H1 (cell line): ENCODE data around the gene MYH9. TPM values are rescaled to one million over a fixed set of nuclear protein-coding genes. Genes with fewer than 3 reads are reported as not detected.

ENCODE experiments used
- CTCF ChIA-PET: fragments of 300-600 bp; sonication (Branson Sonifier 250); formaldehyde crosslinking; loops from one replicate; lab custom pipeline; 2021; ENCODE audit not compliant: partially characterized antibody; lab: Charles Lee
- POLR2A ChIA-PET: fragments of 300-600 bp; sonication (Branson Sonifier 250); formaldehyde crosslinking; loops from one replicate; lab custom pipeline; 2021; ENCODE audit warnings: inconsistent platforms; ENCODE audit not compliant: partially characterized antibody; lab: Charles Lee
- DNase-seq, 2 experiments: peaks; one replicate each; pipeline versions ENCODE4 v3.0.0 to v3.0.0-alpha.2; 2010 to 2022; ENCODE audit warnings: low spot score in 2 of 2, low read depth in 1 of 2, mixed read lengths in 1 of 2
- FAIRE-seq: peaks from 2 replicates; lab custom pipeline; 2011; peaks lifted over from hg19 to GRCh38; lab: Jason Lieb, UNC
- H2AFZ ChIP-seq: 2 replicates; pipeline ENCODE4 v1.8.1; 2012; ENCODE audit warnings: low read length, inconsistent platforms
- H2AK5ac ChIP-seq: 2 replicates; pipeline ENCODE4 v1.6.1; 2013; ENCODE audit warnings: low read depth, low read length
- H2BK120ac ChIP-seq: replicated peaks from 2 replicates; pipeline ENCODE3; 2013; ENCODE audit warnings: low read depth, low read length, inconsistent platforms
- H2BK12ac ChIP-seq: 2 replicates; pipeline ENCODE4 v1.6.1; 2013; ENCODE audit warnings: low read depth, low read length
- H2BK15ac ChIP-seq: 2 replicates; pipeline ENCODE4 v1.6.1; 2013; ENCODE audit warnings: low read length
- H2BK20ac ChIP-seq: 2 replicates; pipeline ENCODE4 v1.6.1; 2013; ENCODE audit warnings: low read length
- H2BK5ac ChIP-seq: 2 replicates; pipeline ENCODE4 v1.6.1; 2013; ENCODE audit warnings: low read depth, low read length
- H3K14ac ChIP-seq: 2 replicates; pipeline ENCODE4 v1.6.1; 2013; ENCODE audit warnings: inconsistent platforms; ENCODE audit not compliant: insufficient read length
- H3K18ac ChIP-seq: 2 replicates; pipeline ENCODE4 v1.6.1; 2013; ENCODE audit warnings: low read length; ENCODE audit errors: extremely low read depth
- H3K23ac ChIP-seq: 2 replicates; pipeline ENCODE4 v1.6.1; 2013; ENCODE audit warnings: inconsistent platforms; ENCODE audit not compliant: insufficient read length
- H3K23me2 ChIP-seq: 2 replicates; pipeline ENCODE4 v1.6.1; 2013; ENCODE audit warnings: low read depth, low read length
- H3K27ac ChIP-seq: 2 replicates; pipeline ENCODE4 v1.6.1; 2011; ENCODE audit warnings: low read depth, low read length, inconsistent platforms
- H3K27me3 ChIP-seq, 4 experiments: replicated peaks in 1 of 4; 1 replicate in 1 of 4; 2 replicates in 3 of 4; pipeline versions ENCODE4 v1.6.1 to v1.8.1; 2011 to 2013; ENCODE audit warnings: low read length in 3 of 4, mild to moderate bottlenecking in 3 of 4, inconsistent platforms in 2 of 4, mixed read lengths in 2 of 4, moderate library complexity in 1 of 4; ENCODE audit not compliant: control insufficient read depth in 3 of 4, insufficient read depth in 3 of 4; ENCODE audit errors: extremely low read depth in 1 of 4
- H3K36me3 ChIP-seq, 4 experiments: 2 replicates each; pipeline versions ENCODE4 v1.6.1 to v1.8.1; 2011 to 2013; ENCODE audit warnings: mild to moderate bottlenecking in 4 of 4, low read length in 3 of 4, moderate library complexity in 2 of 4, control low read depth in 1 of 4, inconsistent platforms in 1 of 4; ENCODE audit not compliant: insufficient read depth in 4 of 4, control insufficient read depth in 2 of 4
- H3K4ac ChIP-seq: replicated peaks from 2 replicates; pipeline ENCODE3; 2013; ENCODE audit warnings: low read length, low read depth, mixed read lengths, inconsistent platforms; ENCODE audit not compliant: insufficient read length
- H3K4me1 ChIP-seq, 4 experiments: replicated peaks in 1 of 4; 1 replicate in 1 of 4; 2 replicates in 3 of 4; pipeline versions ENCODE4 v1.6.1 to v1.8.1; 2011 to 2013; ENCODE audit warnings: low read length in 3 of 4, inconsistent platforms in 2 of 4, mixed read lengths in 1 of 4; ENCODE audit not compliant: insufficient read depth in 4 of 4, control insufficient read depth in 3 of 4
- H3K4me2 ChIP-seq, 2 experiments: 2 replicates each; pipeline versions ENCODE4 v1.6.1 to v1.8.1; 2011 to 2013; ENCODE audit warnings: low read depth in 2 of 2, low read length in 2 of 2, control low read depth in 1 of 2, inconsistent platforms in 1 of 2, mild to moderate bottlenecking in 1 of 2; ENCODE audit not compliant: insufficient read depth in 1 of 2
- H3K4me3 ChIP-seq, 4 experiments: fragments of 200-600, 300-600 bp in 1 of 4; sonication (generic), shearing (Covaris generic), sonication (Bioruptor Twin) in 1 of 4; 2 replicates each; pipeline versions ENCODE4 v1.5.1 to v1.8.1; 2011 to 2016; ENCODE audit warnings: low read length in 4 of 4, low read depth in 3 of 4, control low read depth in 2 of 4, inconsistent platforms in 2 of 4, mild to moderate bottlenecking in 2 of 4, mixed read lengths in 1 of 4, moderate library complexity in 1 of 4; ENCODE audit not compliant: insufficient read depth in 2 of 4; ENCODE audit errors: extremely low read depth in 1 of 4
- H3K56ac ChIP-seq: replicated peaks from 2 replicates; pipeline ENCODE3; 2013; ENCODE audit warnings: low read depth, mild to moderate bottlenecking, mixed read lengths, low read length, inconsistent platforms; ENCODE audit not compliant: insufficient read length
- H3K79me1 ChIP-seq: 2 replicates; pipeline ENCODE4 v1.6.1; 2013; ENCODE audit warnings: low read depth, low read length, control low read depth
- H3K79me2 ChIP-seq, 2 experiments: 2 replicates each; pipeline versions ENCODE4 v1.6.1 to v1.8.1; 2012 to 2013; ENCODE audit warnings: low read length in 2 of 2, mild to moderate bottlenecking in 2 of 2, inconsistent platforms in 1 of 2; ENCODE audit not compliant: insufficient read depth in 2 of 2, control insufficient read depth in 1 of 2
- H3K9ac ChIP-seq, 4 experiments: replicated peaks in 1 of 4; 1 replicate in 1 of 4; 2 replicates in 3 of 4; pipeline versions ENCODE4 v1.6.1 to v1.8.1; 2011 to 2013; ENCODE audit warnings: low read depth in 3 of 4, low read length in 3 of 4, control low read depth in 2 of 4, mild to moderate bottlenecking in 2 of 4, moderate library complexity in 2 of 4, inconsistent platforms in 1 of 4; ENCODE audit errors: extremely low read depth in 1 of 4
- H3K9me3 ChIP-seq, 2 experiments: 2 replicates each; pipeline versions ENCODE4 v1.6.1 to v1.8.1; 2012 to 2013; ENCODE audit warnings: mild to moderate bottlenecking in 2 of 2, moderate library complexity in 2 of 2, control low read depth in 1 of 2, inconsistent platforms in 1 of 2, low read depth in 1 of 2, low read length in 1 of 2, mixed read lengths in 1 of 2; ENCODE audit not compliant: insufficient read depth in 2 of 2
- H4K20me1 ChIP-seq, 2 experiments: replicated peaks in 1 of 2; 2 replicates each; pipeline versions ENCODE3 to v1.8.1; 2011 to 2013; ENCODE audit warnings: inconsistent platforms in 2 of 2, low read length in 2 of 2, mild to moderate bottlenecking in 1 of 2; ENCODE audit not compliant: insufficient read depth in 2 of 2, control insufficient read depth in 1 of 2
- H4K5ac ChIP-seq: 2 replicates; pipeline ENCODE4 v1.6.1; 2013; ENCODE audit warnings: low read length, low read depth, mixed read lengths, inconsistent platforms; ENCODE audit not compliant: insufficient read length
- H4K8ac ChIP-seq: 2 replicates; pipeline ENCODE4 v1.8.0; 2013; ENCODE audit warnings: mild to moderate bottlenecking, moderate library complexity, low read length, inconsistent platforms; ENCODE audit not compliant: insufficient read depth; ENCODE audit errors: extremely low read depth
- H4K91ac ChIP-seq: replicated peaks from 2 replicates; pipeline ENCODE3; 2013; ENCODE audit warnings: low read length, mixed read lengths, inconsistent platforms; ENCODE audit not compliant: insufficient read length
- CTCF ChIP-seq, 3 experiments: IDR thresholded peaks; 1 replicate in 2 of 3; 2 replicates in 1 of 3; pipeline versions ENCODE4 v1.5.1 to v1.6.1; 2011; ENCODE audit warnings: low read length in 3 of 3, mild to moderate bottlenecking in 3 of 3, inconsistent platforms in 2 of 3, low read depth in 1 of 3, moderate library complexity in 1 of 3; ENCODE audit not compliant: insufficient read depth in 1 of 3; ENCODE audit errors: control extremely low read depth in 1 of 3
- EP300 ChIP-seq, 2 experiments: IDR thresholded peaks; 1 replicate in 1 of 2; 2 replicates in 1 of 2; pipeline ENCODE4 v1.6.1; 2011 to 2012; ENCODE audit warnings: low read depth in 2 of 2, low read length in 2 of 2, mild to moderate bottlenecking in 2 of 2, borderline replicate concordance in 1 of 2, inconsistent platforms in 1 of 2, moderate library complexity in 1 of 2
- KDM1A ChIP-seq: fragments of 200-600, 300-600 bp; sonication (generic); IDR thresholded peaks from 2 replicates; pipeline ENCODE4 v1.7.1; 2016; ENCODE audit warnings: mild to moderate bottlenecking, low read length, borderline replicate concordance
- KDM4A ChIP-seq: IDR thresholded peaks from one replicate; pipeline ENCODE4 v1.7.1; 2012; ENCODE audit warnings: low read depth, mild to moderate bottlenecking, moderate library complexity, low read length, inconsistent platforms; ENCODE audit not compliant: severe bottlenecking
- KDM5A ChIP-seq: fragments of 200-600 bp; IDR thresholded peaks from 2 replicates; pipeline ENCODE4 v1.7.1; 2012; ENCODE audit warnings: mild to moderate bottlenecking, low read length, inconsistent platforms, mixed read lengths
- RXRA ChIP-seq: IDR thresholded peaks from 2 replicates; pipeline ENCODE4 v1.6.1; 2011; ENCODE audit warnings: low read depth, mild to moderate bottlenecking, low read length, moderate library complexity; ENCODE audit not compliant: insufficient read depth
- SP1 ChIP-seq: IDR thresholded peaks from 2 replicates; pipeline ENCODE4 v1.6.1; 2011; ENCODE audit warnings: low read depth, low read length
- SP4 ChIP-seq: IDR thresholded peaks from 2 replicates; pipeline ENCODE4 v1.6.1; 2012; ENCODE audit warnings: low read length, inconsistent platforms
- USF2 ChIP-seq: IDR thresholded peaks from 2 replicates; pipeline ENCODE4 v1.6.1; 2011; ENCODE audit warnings: low read length, improper control_type of control experiment
- WGBS, 2 experiments: shearing (Covaris generic) in 1 of 2; methylation state at CpG; one replicate each; pipeline versions ENCODE4 v1.1.6 to v1.1.7; 2013 to 2015; ENCODE audit warnings: low lambda C conversion rate in 2 of 2, mixed read lengths in 2 of 2, inconsistent platforms in 1 of 2, low coverage in 1 of 2, missing lambda C conversion rate in 1 of 2; ENCODE audit not compliant: insufficient replicate concordance in 2 of 2, insufficient coverage in 1 of 2, insufficient read length in 1 of 2; ENCODE audit errors: extremely low coverage in 1 of 2, missing lambda C conversion rate in 1 of 2; 5-methylcytosine and 5-hydroxymethylcytosine counted together
- polyA plus RNA-seq, 7 experiments: library from polyadenylated mRNA; depleted of rRNA in 3 of 7; stranded (reverse) in 5 of 7; unstranded in 2 of 7; fragments of >200 nt in 5 of 7; fragments of 200-250 nt in 2 of 7; gene quantifications; 1 replicate in 5 of 7; 2 replicates in 1 of 7; 4 replicates in 1 of 7; pipeline versions ENCODE4 v1.2.1 to v1.2.3, GENCODE V29; 2011 to 2013; ENCODE audit warnings: missing spikeins in 2 of 7, mixed read lengths in 2 of 7
- total RNA-seq: library from RNA; stranded (reverse); fragmentation: NEBNext Ultra II Directional; extraction: Animal tissue kit (Norgen Biotek cat#: 25700); gene quantifications from 2 replicates; pipeline ENCODE4 v1.2.1, GENCODE V29; 2021

Gene MYH9
- total and polyA plus RNA-seq, 2 of the 8 experiments (the other 6 are each of a cell fraction or from before 2014, with no cell fraction given): 24.9 to 322 TPM

GRCh38 chr22:36348760-36349159 lies 39.0 kb downstream of the MYH9 start:
- DNase-seq: no peak
- H4K5ac ChIP-seq: no peak overlapping the region
- no peak overlapping the region for H3K4ac ChIP-seq
- no peak overlapping the region for H2BK120ac ChIP-seq
- no peaks in the 10 kb centered on the region for H3K23me2 ChIP-seq
- H3K79me2 ChIP-seq: peaks cover 6 to 84% of the 10 kb centered on the region in 2 experiments; a peak in 3 of 4 replicates
- no peak overlapping the region for H3K14ac ChIP-seq
- H2BK15ac ChIP-seq: no peak overlapping the region
- no peak overlapping the region for H2AFZ ChIP-seq
- peaks cover 9 to 36% of the 10 kb centered on the region in 2 experiments for H4K20me1 ChIP-seq
- H3K27me3 ChIP-seq: no peaks in the 10 kb centered on the region
- peaks cover 3 to 12% (median 5%) of the 10 kb centered on the region in 4 experiments; a peak in 4 of 8 replicates for H3K36me3 ChIP-seq
- no peak overlapping the region for H3K4me2 ChIP-seq
- H3K9me3 ChIP-seq: no peaks in the 10 kb centered on the region
- H3K9ac ChIP-seq: no peak overlapping the region
- H4K91ac ChIP-seq: no peak overlapping the region
- H2BK12ac ChIP-seq: no peak overlapping the region
- no peak overlapping the region for H3K56ac ChIP-seq
- no peak overlapping the region for H3K23ac ChIP-seq
- 0 out of 2 replicates have a peak overlapping the region, but pooled peaks have one; percentile 41 for H2BK5ac ChIP-seq
- no peak overlapping the region for H3K18ac ChIP-seq
- ChIA-PET CTCF (interaction anchor here (0.6 to 1.1 kb wide), 5 partner anchors 9 to 136 kb away, joined by 3 to 6 read pairs (median 3); no protein-coding TSS in a partner anchor), POLR2A (interaction anchor here (0.8 to 1.9 kb wide), 3 partner anchors 17 to 61 kb away, joined by 3 to 4 read pairs (median 4); no protein-coding TSS in a partner anchor)
- H3K4me1 ChIP-seq: peaks cover 0 to 19% (median 15%) of the 10 kb centered on the region in 4 experiments; a peak in 5 of 7 replicates
- H3K27ac ChIP-seq: no peak overlapping the region
- H2BK20ac ChIP-seq: no peak overlapping the region
- no peak overlapping the region for H3K4me3 ChIP-seq
- H3K79me1 ChIP-seq: peaks cover 21% of the 10 kb centered on the region
- H2AK5ac ChIP-seq: no peak overlapping the region
- no peak for FAIRE-seq
- WGBS, 2 experiments: 94% methylated on average over 13 of the region's 14 CpGs; no CpG with 5 or more reads in 1 of the 2 experiments
- no peak overlapping the region for H4K8ac ChIP-seq
- TF ChIP-seq SP1 (no peak), KDM5A (no peak), KDM4A (no peak), EP300 (IDR thresholded peaks at IDR 0.05; ENCODE audit: borderline replicate concordance in 1 of 2, low read depth in 2 of 2, low read length in 2 of 2) (no peak), KDM1A (no peak), CTCF (IDR thresholded peaks at IDR 0.05; ENCODE audit: control extremely low read depth in 1 of 3, insufficient read depth in 1 of 3, low read depth in 1 of 3, low read length in 3 of 3) (no peak), SP4 (no peak), USF2 (no peak), RXRA (no peak)
